ENCODE results near the gene TMEM266. TPM values are rescaled to one million over a fixed set of nuclear protein-coding genes. Genes with fewer than 3 reads are reported as not detected.
A peak's percentile ranks its signal among the peaks of the same experiment; 100 is the strongest.
"Not testable (repeated sequence)": the region's sequence is repeated elsewhere in the genome, so short reads cannot be mapped to it uniquely, and the experiment has no call there.

TMEM266 gene
- polyA plus RNA-seq (2014; cell fraction: cytosol; rRNA removed) = 0.10 TPM in 1 of 2 replicates, not detected in the other
- 0.09 TPM in 1 of 2 replicates, not detected in the other for polyA plus RNA-seq (2014; cell fraction: nucleus; rRNA removed)

- peak; percentile 25 for DNase-seq (ENCODE audit: low spot score)
Measured at GRCh38 chr15:76059320-76060117, at the start of gene TMEM266. TSS of gene TMEM266 (plus strand) at chr15:76059985. CDS start at chr15:76134264, 74,279 bp downstream.

- no peak for DNase-seq (ENCODE audit: low spot score)
Measured at GRCh38 chr15:76010613-76011012, 49.2 kb upstream of the TMEM266 start.

- no peak for DNase-seq (ENCODE audit: low spot score)
Measured at GRCh38 chr15:76011627-76012551, 47.9 kb upstream of the TMEM266 start, which contains the start of gene NRG4. TSS of gene NRG4 (minus strand) at chr15:76012424. CDS start at chr15:76011230, 1,194 bp downstream.

- not testable (repeated sequence) for DNase-seq (ENCODE audit: low spot score)
Measured at GRCh38 chr15:76013470-76013869, 46.3 kb upstream of the TMEM266 start.

- DNase-seq (ENCODE audit: low spot score) = no peak
Measured at GRCh38 chr15:76024021-76024768, 35.6 kb upstream of the TMEM266 start.

GRCh38 chr15:76032046-76032445, 27.7 kb upstream of the TMEM266 start:
- DNase-seq (ENCODE audit: low spot score) = no peak

GRCh38 chr15:76033438-76033837, 26.3 kb upstream of the TMEM266 start:
- no peak for DNase-seq (ENCODE audit: low spot score)

- DNase-seq (ENCODE audit: low spot score) = no peak
Measured at GRCh38 chr15:76034111-76034510, 25.7 kb upstream of the TMEM266 start.

GRCh38 chr15:76035593-76035992, 24.2 kb upstream of the TMEM266 start:
- DNase-seq (ENCODE audit: low spot score) = no peak

- no peak for DNase-seq (ENCODE audit: low spot score)
Measured at GRCh38 chr15:76038512-76038911, 21.3 kb upstream of the TMEM266 start.

- DNase-seq (ENCODE audit: low spot score) = not testable (repeated sequence)
Measured at GRCh38 chr15:76054201-76054600, 5.6 kb upstream of the TMEM266 start.

GRCh38 chr15:76056931-76057330, 2.9 kb upstream of the TMEM266 start:
- no peak for DNase-seq (ENCODE audit: low spot score)

- DNase-seq (ENCODE audit: low spot score) = peak; percentile 33
Measured at GRCh38 chr15:76057332-76058000, 2.3 kb upstream of the TMEM266 start.

- DNase-seq (ENCODE audit: low spot score) = no peak
Measured at GRCh38 chr15:76058714-76059319, 968 bp upstream of the TMEM266 start.

GRCh38 chr15:76060118-76060989, 569 bp downstream of the TMEM266 start:
- no peak for DNase-seq (ENCODE audit: low spot score)

- no peak for DNase-seq (ENCODE audit: low spot score)
Measured at GRCh38 chr15:76061700-76062099, 1.9 kb downstream of the TMEM266 start.

GRCh38 chr15:76062286-76062685, 2.5 kb downstream of the TMEM266 start:
- DNase-seq (ENCODE audit: low spot score) = no peak

GRCh38 chr15:76064375-76064774, 4.6 kb downstream of the TMEM266 start:
- no peak for DNase-seq (ENCODE audit: low spot score)

- DNase-seq (ENCODE audit: low spot score) = no peak
Measured at GRCh38 chr15:76065245-76065644, 5.5 kb downstream of the TMEM266 start.

Data from SK-N-DZ (cell line).